ENCODE measurements around the gene NR1D1.

Gene NR1D1

GRCh38 chr17:40091691-40092397, 8.5 kb downstream of the NR1D1 start:
- no peak for DNase-seq (ENCODE audit: extremely low spot score)
- no peak for TF ChIP-seq LEF1 (IDR thresholded peaks at IDR 0.05; ENCODE audit: borderline replicate concordance)
- no peak for TF ChIP-seq SP1 (IDR thresholded peaks at IDR 0.05)
- TF ChIP-seq CTBP1 (IDR thresholded peaks at IDR 0.05; ENCODE audit: borderline replicate concordance) = no peak
- TF ChIP-seq FOXA1 (IDR thresholded peaks at IDR 0.05) = no peak
- ChIA-PET CTCF (no interaction called here), POLR2A (interaction anchor here (2.0 kb wide), 1 partner anchor 38 kb away, joined by 7 read pairs; the partner anchor contains the start of gene MED24)

DNA sequence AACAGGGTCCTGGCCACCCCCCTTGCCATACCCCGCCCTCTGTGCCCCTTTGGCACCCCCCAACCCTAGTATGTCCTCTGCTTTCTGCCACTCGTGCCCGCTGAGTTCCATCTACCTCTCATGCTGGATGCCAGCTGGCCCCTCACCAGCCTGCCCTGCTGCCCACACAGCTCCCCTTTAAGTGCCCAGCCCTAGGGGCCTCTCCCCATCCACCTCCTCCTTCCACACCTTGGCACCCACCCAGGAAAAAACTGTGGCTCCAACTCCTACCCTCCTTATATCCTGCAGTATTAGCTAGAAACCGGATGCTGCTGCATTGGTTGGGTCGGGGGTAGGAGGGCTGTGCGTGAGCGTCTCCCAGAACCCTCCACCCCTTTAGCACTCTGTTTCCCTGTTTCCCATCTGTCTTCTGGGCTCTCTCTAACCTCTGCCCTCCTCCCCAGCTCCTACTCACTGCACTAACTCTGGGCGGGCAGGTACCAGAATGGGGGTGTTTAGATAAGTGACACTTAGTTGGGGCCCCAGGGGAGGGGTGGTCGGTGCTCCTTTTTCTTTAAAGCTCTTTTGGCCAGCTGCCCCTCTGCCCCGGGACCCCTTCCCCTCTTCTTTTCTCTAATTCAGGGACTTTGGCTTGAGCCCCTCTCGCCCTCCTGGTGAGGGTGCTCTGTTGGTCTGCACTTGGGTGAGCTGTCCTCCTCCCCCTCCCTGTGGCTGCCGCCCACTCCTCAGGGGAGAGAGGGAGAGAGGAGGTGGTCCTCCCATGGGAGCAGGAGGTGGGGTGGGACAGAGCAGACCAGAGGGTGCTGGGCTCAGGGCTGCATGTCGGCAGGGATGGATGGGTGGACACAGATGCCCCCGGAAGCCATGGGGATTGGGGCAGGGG, 9.9 kb downstream of the NR1D1 start:
- POLR2A ChIA-PET = interaction anchor here (0.7 to 2.0 kb wide), 4 partner anchors 8 to 36 kb away, joined by 3 to 7 read pairs (median 3); partner anchors contain the start of genes MED24 and NR1D1
- CTCF ChIA-PET = interaction anchor here (0.5 to 1.7 kb wide), 5 partner anchors 23 to 78 kb away, joined by 3 to 6 read pairs (median 4); no protein-coding TSS in a partner anchor
- no peak for DNase-seq (ENCODE audit: extremely low spot score)
- TF ChIP-seq LEF1 (IDR thresholded peaks at IDR 0.05; ENCODE audit: borderline replicate concordance) (no peak), ELF4 (IDR thresholded peaks at IDR 0.05) (no peak), NFRKB (IDR thresholded peaks at IDR 0.05) (no peak), CTBP1 (IDR thresholded peaks at IDR 0.05; ENCODE audit: borderline replicate concordance) (no peak), SUZ12 (IDR thresholded peaks at IDR 0.05) (no peak), L3MBTL2 (conservative IDR thresholded peaks at IDR 0.05) (no peak), TARDBP (IDR thresholded peaks at IDR 0.05) (no peak), ZNF384 (IDR thresholded peaks at IDR 0.05) (no peak), HDGF (IDR thresholded peaks at IDR 0.05; ENCODE audit: borderline replicate concordance) (no peak), FOXA1 (IDR thresholded peaks at IDR 0.05) (no peak), ARNT (IDR thresholded peaks at IDR 0.05) (no peak), SP1 (IDR thresholded peaks at IDR 0.05) (no peak), BHLHE40 (IDR thresholded peaks at IDR 0.05; ENCODE audit: borderline replicate concordance) (no peak), FOXM1 (IDR thresholded peaks at IDR 0.05; ENCODE audit: borderline replicate concordance) (no peak), PKNOX1 (IDR thresholded peaks at IDR 0.05) (no peak), FOXK2 (IDR thresholded peaks at IDR 0.05) (no peak)

DNA sequence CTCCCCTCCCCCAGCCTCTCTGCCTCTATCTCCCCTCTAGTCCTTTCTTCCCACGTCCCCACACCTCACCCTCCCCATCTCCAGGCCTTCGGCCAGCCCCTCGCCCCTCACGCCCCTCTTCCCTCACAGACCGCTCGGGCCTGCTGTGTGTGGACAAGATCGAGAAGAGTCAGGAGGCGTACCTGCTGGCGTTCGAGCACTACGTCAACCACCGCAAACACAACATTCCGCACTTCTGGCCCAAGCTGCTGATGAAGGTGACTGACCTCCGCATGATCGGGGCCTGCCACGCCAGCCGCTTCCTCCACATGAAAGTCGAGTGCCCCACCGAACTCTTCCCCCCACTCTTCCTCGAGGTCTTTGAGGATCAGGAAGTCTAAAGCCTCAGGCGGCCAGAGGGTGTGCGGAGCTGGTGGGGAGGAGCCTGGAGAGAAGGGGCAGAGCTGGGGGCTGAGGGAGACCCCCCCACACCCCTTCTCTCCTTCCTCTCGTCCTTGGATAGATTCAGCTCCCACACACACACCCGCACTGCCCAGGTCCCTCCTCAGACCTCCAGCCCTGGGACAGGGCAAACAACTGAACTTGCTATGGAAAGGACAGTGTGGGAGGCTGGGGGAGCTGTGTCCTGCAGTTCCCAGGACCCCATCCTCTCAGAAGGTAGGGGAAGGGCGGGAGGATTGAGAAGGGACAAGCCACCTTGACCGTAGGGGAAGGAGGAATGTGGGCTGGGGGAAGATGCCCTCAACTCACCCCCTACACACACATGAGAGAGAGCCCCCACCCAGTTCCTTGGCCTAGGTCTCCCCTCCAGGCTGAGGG, 11.1 kb downstream of the NR1D1 start:
- CTCF ChIA-PET = interaction anchor here (1.7 kb wide), 1 partner anchor 54 kb away, joined by 6 read pairs; no protein-coding TSS in a partner anchor
- DNase-seq (ENCODE audit: extremely low spot score) = no peak
- no peak for TF ChIP-seq FOXM1 (IDR thresholded peaks at IDR 0.05; ENCODE audit: borderline replicate concordance)
- POLR2A ChIA-PET = interaction anchor here (1.0 kb wide), 1 partner anchor 9 kb away, joined by 3 read pairs; no protein-coding TSS in a partner anchor

DNA sequence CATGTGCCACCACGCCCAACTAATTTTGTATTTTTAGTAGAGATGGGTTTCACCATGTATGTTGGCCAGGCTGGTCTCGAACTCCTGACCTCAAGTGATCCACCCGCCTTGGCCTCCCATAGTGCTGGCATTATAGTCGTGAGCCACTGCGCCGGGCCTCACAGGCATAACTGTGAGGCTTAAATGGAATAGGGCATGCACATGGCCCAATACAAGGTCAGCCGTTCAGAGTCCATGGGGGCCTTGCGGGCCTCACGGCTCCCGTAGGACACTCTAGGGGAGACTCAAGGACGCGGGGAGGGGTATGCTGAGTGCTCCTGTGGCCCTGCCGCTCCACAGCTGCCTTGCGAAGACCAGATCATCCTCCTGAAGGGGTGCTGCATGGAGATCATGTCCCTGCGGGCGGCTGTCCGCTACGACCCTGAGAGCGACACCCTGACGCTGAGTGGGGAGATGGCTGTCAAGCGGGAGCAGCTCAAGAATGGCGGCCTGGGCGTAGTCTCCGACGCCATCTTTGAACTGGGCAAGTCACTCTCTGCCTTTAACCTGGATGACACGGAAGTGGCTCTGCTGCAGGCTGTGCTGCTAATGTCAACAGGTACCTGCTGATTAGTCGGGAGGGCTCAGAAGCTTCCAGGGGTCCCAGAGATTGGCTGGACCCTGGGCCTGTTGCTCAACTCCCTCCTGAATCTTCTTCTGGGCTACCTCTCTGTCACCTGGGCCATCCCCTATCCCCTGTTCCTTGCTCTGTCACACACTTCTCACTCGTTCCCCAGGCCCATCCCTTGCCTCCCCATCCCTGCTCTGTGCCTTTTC, 12.3 kb downstream of the NR1D1 start:
- TF ChIP-seq ELF4 (IDR thresholded peaks at IDR 0.05) = no peak
- TF ChIP-seq NFRKB (IDR thresholded peaks at IDR 0.05) = no peak
- no peak for TF ChIP-seq L3MBTL2 (conservative IDR thresholded peaks at IDR 0.05)
- no peak for TF ChIP-seq ZNF384 (IDR thresholded peaks at IDR 0.05)
- no peak for TF ChIP-seq BHLHE40 (IDR thresholded peaks at IDR 0.05; ENCODE audit: borderline replicate concordance)
- no peak for TF ChIP-seq SP1 (IDR thresholded peaks at IDR 0.05)
- TF ChIP-seq FOXK2 (IDR thresholded peaks at IDR 0.05) = no peak
- TF ChIP-seq FOXA1 (IDR thresholded peaks at IDR 0.05) = no peak
- TF ChIP-seq FOXM1 (IDR thresholded peaks at IDR 0.05; ENCODE audit: borderline replicate concordance) = no peak
- no peak for TF ChIP-seq LEF1 (IDR thresholded peaks at IDR 0.05; ENCODE audit: borderline replicate concordance)
- no peak for TF ChIP-seq CTBP1 (IDR thresholded peaks at IDR 0.05; ENCODE audit: borderline replicate concordance)
- TF ChIP-seq TARDBP (IDR thresholded peaks at IDR 0.05) = no peak
- no peak for TF ChIP-seq HDGF (IDR thresholded peaks at IDR 0.05; ENCODE audit: borderline replicate concordance)
- no peak for DNase-seq (ENCODE audit: extremely low spot score)
- ChIA-PET CTCF (no interaction called here), POLR2A (no interaction called here)

- CTCF ChIA-PET = interaction anchor here (0.6 to 3.1 kb wide), 8 partner anchors 8 to 402 kb away, joined by 3 to 29 read pairs (median 9); partner anchors contain the start of genes CSF3 and NR1D1
- no peak for TF ChIP-seq ELF4 (IDR thresholded peaks at IDR 0.05)
- 0 out of 2 replicates have a peak, but pooled peaks have one; percentile 36 for TF ChIP-seq TARDBP (IDR thresholded peaks at IDR 0.05)
- no peak for TF ChIP-seq CTBP1 (IDR thresholded peaks at IDR 0.05; ENCODE audit: borderline replicate concordance)
- POLR2A ChIA-PET = interaction anchor here (0.9 to 2.2 kb wide), 3 partner anchors 24 to 33 kb away, joined by 3 to 8 read pairs (median 4); partner anchors contain the start of gene MED24
- DNase-seq (ENCODE audit: extremely low spot score) = no peak
Observed at GRCh38 chr17:40087049-40087794, 13.2 kb downstream of the NR1D1 start.
